ENCODE measurements around the gene HOMER2.

Gene HOMER2

GRCh38 chr15:82847703-82848102, 104.8 kb downstream of the HOMER2 start:
- H3K4me3 ChIP-seq (ENCODE audit: low read depth, low read length), result no peak overlapping the region
- no peak for TF ChIP-seq CTCF (IDR thresholded peaks at IDR 0.05; ENCODE audit: borderline replicate concordance, insufficient read depth, low read depth, low read length)

- no peak overlapping the region for H3K4me3 ChIP-seq (ENCODE audit: low read depth, low read length)
- no peak for TF ChIP-seq CTCF (IDR thresholded peaks at IDR 0.05; ENCODE audit: borderline replicate concordance, insufficient read depth, low read depth, low read length)
These were observed 105.9 kb downstream of the HOMER2 start for GRCh38 chr15:82846621-82847020.

GRCh38 chr15:82845686-82846085, 106.8 kb downstream of the HOMER2 start:
- TF ChIP-seq CTCF (IDR thresholded peaks at IDR 0.05; ENCODE audit: borderline replicate concordance, insufficient read depth, low read depth, low read length), result no peak
- no peak overlapping the region for H3K4me3 ChIP-seq (ENCODE audit: low read depth, low read length)

DNA sequence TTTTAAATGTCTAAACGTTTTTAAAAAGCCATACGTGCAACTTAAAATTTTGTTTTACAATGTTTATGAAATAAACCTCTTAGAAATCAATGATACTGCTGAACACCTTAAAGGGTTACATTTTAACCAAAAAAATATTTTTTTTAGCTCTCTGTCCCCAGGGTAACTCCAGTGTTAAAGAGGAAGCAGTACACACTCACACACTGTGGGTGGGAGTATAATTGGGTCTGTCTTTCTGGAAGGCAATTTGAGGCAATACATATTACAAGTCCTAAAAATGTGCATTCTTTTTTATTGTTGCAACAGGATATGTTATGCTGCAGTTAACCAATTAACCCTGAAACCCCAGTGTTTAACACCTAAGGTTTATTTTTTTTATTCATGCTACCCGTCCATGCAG, 109.0 kb downstream of the HOMER2 start:
- H3K4me3 ChIP-seq (ENCODE audit: low read depth, low read length), result no peak overlapping the region
- no peak for TF ChIP-seq CTCF (IDR thresholded peaks at IDR 0.05; ENCODE audit: borderline replicate concordance, insufficient read depth, low read depth, low read length)

DNA sequence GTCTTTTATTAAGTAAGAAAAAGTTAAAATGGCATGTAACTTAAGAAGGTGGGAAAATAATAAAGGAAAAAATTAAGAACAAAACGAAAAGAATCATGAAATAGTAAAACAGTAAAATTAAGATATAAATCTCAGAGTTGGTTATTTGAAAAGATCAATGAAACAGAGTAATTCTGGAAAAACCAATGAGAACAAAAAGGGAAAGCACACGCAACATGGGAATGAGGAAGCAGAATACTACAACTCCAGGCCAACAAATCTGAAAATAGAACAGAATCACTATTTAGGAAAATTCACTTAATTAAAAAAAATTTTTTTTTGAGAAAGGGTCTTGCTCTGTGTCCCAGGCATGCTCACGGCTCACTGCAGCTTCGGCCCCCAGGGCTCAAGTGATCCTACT, 112.4 kb downstream of the HOMER2 start:
- no peak for TF ChIP-seq CTCF (IDR thresholded peaks at IDR 0.05; ENCODE audit: borderline replicate concordance, insufficient read depth, low read depth, low read length)
- no peak overlapping the region for H3K4me3 ChIP-seq (ENCODE audit: low read depth, low read length)

- no peak for TF ChIP-seq CTCF (IDR thresholded peaks at IDR 0.05; ENCODE audit: borderline replicate concordance, insufficient read depth, low read depth, low read length)
These were observed 113.4 kb downstream of the HOMER2 start for GRCh38 chr15:82839136-82839535.

GRCh38 chr15:82838096-82838735, 114.3 kb downstream of the HOMER2 start:
- no peak for TF ChIP-seq CTCF (IDR thresholded peaks at IDR 0.05; ENCODE audit: borderline replicate concordance, insufficient read depth, low read depth, low read length)
- H3K4me3 ChIP-seq (ENCODE audit: low read depth, low read length), result no peak overlapping the region

More at GRCh38 chr15:82839136-82839535, 113.4 kb downstream of the HOMER2 start:
- H3K4me3 ChIP-seq (ENCODE audit: low read depth, low read length), result no peak overlapping the region

Measured in GM12875 (cell line).